Peyer's patch (tissue), 4 donors: ENCODE measurements around the gene CDKAL1. TPM values are rescaled to one million over a fixed set of nuclear protein-coding genes. Genes with fewer than 3 reads are reported as not detected.

ENCODE experiments used
- DNase-seq, 3 donors: peaks; one replicate each; pipeline ENCODE4 v3.0.0-alpha.2; 2017 to 2019
- H3K27ac ChIP-seq, 4 donors: fragments of 200-600 bp; sonication (generic); one replicate each; pipeline ENCODE4 v1.5.1; 2016 to 2019
- H3K27me3 ChIP-seq, 2 donors: fragments of 200-600 bp; sonication (generic); one replicate each; pipeline ENCODE4 v1.5.1; 2019
- H3K36me3 ChIP-seq, 3 donors: fragments of 200-600 bp; sonication (generic); one replicate each; pipeline ENCODE4 v1.5.1; 2016 to 2019
- H3K4me1 ChIP-seq, 4 donors: fragments of 200-600 bp; sonication (generic); one replicate each; pipeline ENCODE4 v1.5.1; 2016 to 2019
- H3K4me3 ChIP-seq, 4 donors: fragments of 200-600 bp; sonication (generic); 1 replicate in 3 of 4; 2 replicates in 1 of 4; pipeline ENCODE4 v1.5.1; 2016 to 2019; ENCODE audit warnings: mild to moderate bottlenecking in 1 of 4
- H3K9me3 ChIP-seq, 4 donors: fragments of 200-600 bp; sonication (generic); one replicate each; pipeline ENCODE4 v1.5.1; 2016 to 2019; ENCODE audit warnings: mild to moderate bottlenecking in 1 of 4
- CTCF ChIP-seq, 6 experiments: fragments of 450-650 bp in 4 of 6; fragments of 200-600 bp in 2 of 6; sonication (generic) in 1 of 6; IDR thresholded peaks; one replicate each; pipeline ENCODE4 v1.5.1; 2017 to 2019; ENCODE audit warnings: antibody characterized with exemption in 6 of 6, mild to moderate bottlenecking in 3 of 6, moderate library complexity in 1 of 6
- POLR2A ChIP-seq, 2 donors: fragments of 450-650 bp; IDR thresholded peaks; one replicate each; pipeline ENCODE4 v1.5.1; 2017; ENCODE audit warnings: antibody characterized with exemption in 2 of 2, mild to moderate bottlenecking in 2 of 2, moderate library complexity in 2 of 2
- total RNA-seq, 4 donors: library from RNA; depleted of rRNA; stranded (reverse); fragments of >200 nt; gene quantifications; one replicate each; pipeline ENCODE4 v1.1.0, GENCODE V29; 2016

The CDKAL1 gene
- total RNA-seq, 4 donors from 2014 or later, result 10.3 to 31.4 (median 11.6) TPM

GRCh38 chr6:20850686-20851416 is 316.6 kb downstream of the CDKAL1 start:
- no peaks in the 10 kb centered on the region for H3K36me3 ChIP-seq
- TF ChIP-seq POLR2A (IDR thresholded peaks at IDR 0.05) (no peak), CTCF (IDR thresholded peaks at IDR 0.05) (no peak)

GRCh38 chr6:20851795-20852194 is 317.5 kb downstream of the CDKAL1 start:
- Histone ChIP-seq H3K36me3 (no peaks in the 10 kb centered on the region), H3K27ac (no peak overlapping the region), H3K4me3 (no peak overlapping the region), H3K27me3 (no peaks in the 10 kb centered on the region), H3K4me1 (no peaks in the 10 kb centered on the region), H3K9me3 (no peaks in the 10 kb centered on the region)
- DNase-seq, result no peak
- TF ChIP-seq POLR2A (IDR thresholded peaks at IDR 0.05) (no peak), CTCF (IDR thresholded peaks at IDR 0.05) (no peak)

More at GRCh38 chr6:20850686-20851416, 316.6 kb downstream of the CDKAL1 start:
- DNase-seq, result no peak
- Histone ChIP-seq H3K9me3 (no peaks in the 10 kb centered on the region), H3K4me3 (no peak overlapping the region), H3K4me1 (no peaks in the 10 kb centered on the region), H3K27me3 (no peaks in the 10 kb centered on the region), H3K27ac (no peak overlapping the region)

GRCh38 chr6:20853828-20854227 is 319.6 kb downstream of the CDKAL1 start:
- Histone ChIP-seq H3K27me3 (no peaks in the 10 kb centered on the region), H3K27ac (no peak overlapping the region), H3K4me1 (no peaks in the 10 kb centered on the region), H3K9me3 (no peaks in the 10 kb centered on the region), H3K36me3 (no peaks in the 10 kb centered on the region), H3K4me3 (no peak overlapping the region)
- no peak for DNase-seq
- TF ChIP-seq CTCF (IDR thresholded peaks at IDR 0.05) (no peak), POLR2A (IDR thresholded peaks at IDR 0.05) (no peak)

GRCh38 chr6:20856681-20857288 is 322.5 kb downstream of the CDKAL1 start:
- Histone ChIP-seq H3K27me3 (no peaks in the 10 kb centered on the region), H3K9me3 (no peaks in the 10 kb centered on the region), H3K36me3 (no peaks in the 10 kb centered on the region), H3K27ac (no peak overlapping the region), H3K4me3 (no peak overlapping the region), H3K4me1 (no peaks in the 10 kb centered on the region)
- TF ChIP-seq POLR2A (IDR thresholded peaks at IDR 0.05), result no peak
- TF ChIP-seq CTCF (IDR thresholded peaks at IDR 0.05), result no peak
- no peak for DNase-seq

GRCh38 chr6:20861481-20861880 is 327.2 kb downstream of the CDKAL1 start:
- no peaks in the 10 kb centered on the region for H3K4me1 ChIP-seq
- TF ChIP-seq POLR2A (IDR thresholded peaks at IDR 0.05) (no peak), CTCF (IDR thresholded peaks at IDR 0.05) (no peak)
- no peak for DNase-seq
- H3K36me3 ChIP-seq, result no peaks in the 10 kb centered on the region
- H3K27ac ChIP-seq, result no peak overlapping the region
- H3K9me3 ChIP-seq, result no peaks in the 10 kb centered on the region
- H3K27me3 ChIP-seq, result no peaks in the 10 kb centered on the region
- no peak overlapping the region for H3K4me3 ChIP-seq
